Measurements from ENCODE around the gene SLFN12L.
"Not testable (repeated sequence)": the region's sequence is repeated elsewhere in the genome, so short reads cannot be mapped to it uniquely, and the experiment has no call there.

The SLFN12L gene

DNA sequence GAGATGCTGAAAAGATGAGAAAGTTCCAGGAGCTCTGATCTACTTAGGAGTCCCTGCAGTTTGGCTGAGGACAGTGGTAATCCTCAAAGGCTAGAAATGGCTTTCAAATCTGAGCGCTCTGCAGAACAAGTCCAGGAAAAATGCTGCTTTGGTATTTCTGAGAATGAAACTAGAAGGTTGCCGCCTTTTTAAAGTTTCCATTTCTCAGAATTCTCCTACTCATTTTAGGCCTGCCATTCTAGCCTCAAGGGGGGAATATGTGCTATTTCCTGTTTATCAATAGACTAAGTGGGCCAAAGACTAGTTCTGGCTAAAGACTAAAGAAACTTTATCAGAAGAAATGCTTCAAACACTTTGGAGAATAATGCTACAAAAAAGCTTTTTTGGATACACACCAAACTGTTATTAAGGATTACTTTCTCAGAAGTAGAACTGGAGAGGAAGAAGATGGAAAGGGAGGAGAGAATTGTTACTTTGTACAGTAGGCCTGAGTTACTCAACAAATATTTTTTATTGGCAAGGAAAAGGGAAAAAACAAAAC, at the start of gene SLFN12L:
SLFN12L (minus strand) TSS at position 78 of the 541 bp plus-strand sequence. CDS start 15,314 bp downstream, outside the sequence.
- DNase-seq: peak in 1 of 2 experiments; percentile 32

DNA sequence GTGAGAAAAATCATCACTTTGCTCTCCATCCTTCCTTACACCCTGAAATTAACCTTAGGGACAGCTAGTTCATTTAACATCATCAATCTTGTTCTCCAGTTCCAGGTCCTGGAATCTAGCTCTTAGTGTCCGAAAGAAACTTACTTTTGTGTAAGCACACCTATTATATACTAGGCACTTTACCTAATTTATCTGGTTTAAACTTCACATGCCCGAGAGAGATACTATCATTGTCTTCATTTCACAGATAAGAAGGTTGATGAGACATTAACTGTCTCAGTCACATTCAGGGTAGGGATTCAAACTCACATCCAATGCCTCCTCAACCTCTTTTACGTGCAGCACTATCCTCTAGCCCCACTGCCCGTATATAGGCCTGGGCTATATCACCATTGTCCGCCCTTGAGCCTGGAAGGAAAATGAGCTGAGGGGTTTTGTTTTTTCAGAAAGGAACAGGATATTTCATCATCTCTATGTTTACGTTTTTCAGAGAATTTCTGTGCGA, 49.1 kb upstream of the SLFN12L start:
- peak in 1 of 2 experiments; percentile 16 for DNase-seq

DNA sequence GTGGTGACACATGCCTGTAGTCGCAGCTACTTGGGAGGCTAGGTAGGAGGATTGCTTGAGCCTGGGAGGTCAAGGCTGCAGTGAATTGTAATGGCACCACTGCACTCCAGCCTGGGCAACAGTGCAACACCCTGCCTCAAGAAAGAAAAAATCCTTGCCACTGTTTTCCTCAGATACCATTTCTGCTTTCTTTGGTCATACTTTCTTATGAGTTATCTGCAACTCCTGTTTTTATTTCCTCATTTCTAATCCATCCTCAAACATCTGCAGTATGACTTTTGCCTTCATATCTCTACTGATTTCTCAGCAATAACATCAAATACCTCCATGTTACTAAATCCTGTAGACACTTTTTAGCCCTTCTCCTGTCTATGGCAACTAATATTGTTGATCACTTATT, 46.6 kb upstream of the SLFN12L start:
- no peak for DNase-seq

DNA sequence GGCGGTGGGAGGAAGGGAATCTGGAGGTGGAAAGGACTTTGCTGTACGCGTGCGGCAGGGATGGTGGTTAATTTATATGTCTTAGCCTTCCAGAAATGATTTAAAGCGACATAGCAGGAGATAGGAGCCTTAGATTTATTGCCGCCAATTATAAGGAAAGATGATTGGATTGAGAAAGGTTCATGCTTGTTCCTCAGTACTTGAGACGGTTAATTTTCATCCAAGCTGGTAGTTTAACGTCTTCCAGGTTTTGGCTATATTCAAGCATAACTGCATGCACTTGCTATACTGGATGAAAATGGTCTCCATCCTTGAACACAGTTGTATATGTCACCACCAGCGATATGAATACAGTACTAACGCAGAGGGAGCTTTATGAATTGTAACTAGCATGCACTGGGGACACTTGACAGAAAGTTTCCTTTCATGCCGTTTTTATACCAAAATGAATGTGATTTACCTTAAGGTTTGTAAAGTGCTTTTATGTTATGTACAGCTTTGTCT, 41.5 kb upstream of the SLFN12L start:
- DNase-seq: no peak

DNA sequence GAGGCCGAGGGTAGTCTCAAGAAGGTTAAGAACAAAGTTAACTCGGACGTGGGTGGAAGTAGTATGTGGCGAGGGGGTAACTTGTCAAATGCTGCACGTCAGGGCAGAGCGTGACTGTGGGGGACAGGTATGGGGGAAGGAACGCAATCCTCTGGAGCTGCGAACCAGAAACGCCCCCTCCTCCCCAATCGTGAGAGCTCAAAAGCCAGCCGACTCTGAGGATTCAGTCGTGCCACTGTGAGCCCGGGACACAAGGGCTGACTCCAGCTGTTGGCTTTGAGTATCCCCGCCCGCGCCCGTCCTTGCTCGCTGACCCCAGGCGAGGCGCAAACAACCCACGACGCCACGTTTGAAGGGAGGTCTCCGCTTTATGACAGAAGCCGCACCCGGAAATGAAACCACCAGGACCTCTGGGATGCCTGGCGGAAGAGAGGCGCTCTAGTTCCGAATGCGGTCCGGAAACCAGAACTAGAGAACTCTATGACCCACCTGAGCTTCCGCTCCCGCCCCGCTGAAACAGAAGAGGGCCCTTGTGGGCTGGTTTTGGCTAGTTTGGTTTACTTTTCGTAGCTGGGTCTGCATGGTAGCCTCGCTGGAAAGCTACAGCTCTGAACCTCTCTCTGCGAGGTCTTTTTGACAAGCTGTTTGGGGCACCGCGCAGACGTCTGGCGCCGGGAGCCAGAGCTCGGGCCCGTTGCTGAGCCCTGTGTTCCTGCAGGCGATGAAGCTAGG, 40.9 kb upstream of the SLFN12L start, which contains the start of gene PEX12:
PEX12 (minus strand) TSS at position 375 of the 732 bp plus-strand sequence. CDS start 550 bp downstream, outside the sequence.
- peak; percentile 83 to 87 for DNase-seq

DNA sequence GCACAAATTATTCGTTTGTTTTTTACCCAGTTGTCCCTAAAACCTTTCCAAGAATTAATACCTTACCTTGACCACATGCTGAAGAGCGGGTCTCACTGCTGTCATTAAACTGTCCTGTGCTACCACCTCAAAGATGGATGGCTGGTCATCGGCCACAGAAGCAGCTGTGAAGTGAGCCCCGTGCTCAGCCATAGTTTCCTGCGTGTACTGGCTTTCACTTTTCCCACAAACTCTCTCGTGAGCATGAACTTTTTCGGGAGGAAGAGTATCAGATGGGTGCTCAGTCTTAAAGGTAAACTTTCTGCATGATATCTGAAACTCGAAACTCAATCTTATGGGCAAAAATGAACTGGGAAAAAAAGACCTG, 40.3 kb upstream of the SLFN12L start:
- no peak for DNase-seq

DNA sequence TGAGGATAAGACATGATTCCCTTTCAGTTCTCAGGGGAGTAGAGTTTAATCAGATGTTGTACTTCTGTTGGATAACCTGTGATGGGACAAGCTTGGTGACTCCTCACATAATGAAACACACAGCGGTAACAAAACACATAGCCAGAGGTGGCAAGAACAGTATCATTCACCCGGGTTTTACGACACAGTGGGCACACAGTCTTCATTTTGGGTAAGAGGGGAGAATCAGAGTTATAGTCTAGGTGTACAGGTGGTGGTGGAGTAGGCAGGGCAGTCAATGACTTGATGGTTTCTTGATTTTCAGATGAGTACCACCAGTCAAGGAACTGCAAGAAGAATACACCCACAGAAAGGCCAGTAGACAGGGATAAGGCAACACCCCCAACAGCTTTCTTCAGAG, 38.3 kb upstream of the SLFN12L start:
- no peak for DNase-seq

DNA sequence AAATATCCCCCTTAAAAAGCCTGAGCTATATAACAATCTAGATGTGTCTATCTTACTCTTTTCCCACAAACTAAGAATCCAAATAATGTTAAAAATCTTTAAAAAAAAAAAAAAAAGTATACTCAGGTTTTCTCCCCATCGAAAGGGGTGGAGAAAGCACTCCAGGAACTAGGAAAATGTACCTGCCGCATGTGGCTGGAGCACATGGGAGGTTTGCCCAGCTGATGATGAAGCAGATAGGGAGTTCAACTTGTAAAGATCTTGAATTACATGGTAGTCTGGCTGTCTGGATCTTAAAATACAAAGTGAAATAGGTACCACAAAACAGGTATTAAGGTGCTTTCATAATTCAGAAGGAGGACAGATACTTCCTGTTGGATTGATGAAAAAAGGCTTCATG, 31.9 kb upstream of the SLFN12L start:
- DNase-seq: no peak

DNA sequence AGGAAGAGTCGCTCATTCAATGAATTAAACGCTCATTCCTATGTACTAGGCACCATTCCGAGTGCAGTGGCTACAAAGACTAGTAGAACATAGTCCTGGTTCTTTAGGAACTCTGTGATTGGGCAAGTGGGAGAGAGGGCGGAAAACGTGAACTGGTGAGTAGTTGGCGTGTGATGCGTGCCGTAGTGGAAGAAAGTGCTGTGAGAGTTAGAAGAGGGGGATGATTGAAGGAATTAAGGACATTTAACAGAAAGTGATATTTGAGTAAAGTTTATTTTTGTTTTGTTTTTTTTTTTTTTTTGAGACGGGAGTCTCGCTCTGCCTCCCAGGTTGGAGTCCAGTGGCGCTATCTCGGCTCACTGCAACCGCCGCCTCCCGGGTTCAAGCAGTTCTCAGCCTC, 31.1 kb upstream of the SLFN12L start:
- peak; percentile 56 to 71 for DNase-seq

DNA sequence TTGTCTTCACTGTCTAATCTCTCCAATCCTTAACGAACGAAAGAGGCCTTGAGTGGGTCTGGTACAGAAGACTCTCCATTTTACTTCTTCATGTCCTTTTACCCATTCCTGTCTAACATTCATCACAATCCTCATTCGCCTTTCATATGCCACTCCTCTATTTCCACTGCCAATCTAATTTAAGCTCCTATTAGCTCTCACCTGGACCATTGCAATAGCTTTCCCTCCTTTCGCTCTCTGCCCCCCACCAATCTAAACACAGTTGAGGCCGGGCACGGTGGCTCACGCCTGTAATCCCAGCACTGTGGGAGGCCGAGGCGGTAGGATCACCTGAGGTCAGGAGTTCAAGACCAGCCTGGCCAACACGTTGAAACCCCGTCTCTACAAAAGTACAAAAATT, 29.5 kb upstream of the SLFN12L start:
- DNase-seq: no peak

DNA sequence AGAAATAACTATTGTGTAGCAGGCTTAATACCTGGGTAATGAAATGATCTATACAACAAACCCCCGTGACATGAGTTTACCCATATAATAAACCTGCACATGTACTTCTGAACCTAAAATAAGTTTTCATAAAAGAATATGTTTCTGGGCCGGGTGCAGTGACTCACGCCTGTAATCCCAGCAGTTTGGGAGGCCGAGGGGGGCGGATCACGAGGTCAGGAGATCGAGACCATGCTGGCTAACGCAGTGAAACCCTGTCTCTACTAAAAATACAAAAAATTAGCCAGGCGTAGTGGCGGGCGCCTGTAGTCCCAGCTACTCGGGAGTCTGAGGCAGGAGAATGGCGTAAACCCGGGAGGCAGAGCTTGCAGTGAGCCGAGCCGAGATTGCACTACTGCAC, 25.7 kb upstream of the SLFN12L start:
- DNase-seq: not testable (repeated sequence)

DNA sequence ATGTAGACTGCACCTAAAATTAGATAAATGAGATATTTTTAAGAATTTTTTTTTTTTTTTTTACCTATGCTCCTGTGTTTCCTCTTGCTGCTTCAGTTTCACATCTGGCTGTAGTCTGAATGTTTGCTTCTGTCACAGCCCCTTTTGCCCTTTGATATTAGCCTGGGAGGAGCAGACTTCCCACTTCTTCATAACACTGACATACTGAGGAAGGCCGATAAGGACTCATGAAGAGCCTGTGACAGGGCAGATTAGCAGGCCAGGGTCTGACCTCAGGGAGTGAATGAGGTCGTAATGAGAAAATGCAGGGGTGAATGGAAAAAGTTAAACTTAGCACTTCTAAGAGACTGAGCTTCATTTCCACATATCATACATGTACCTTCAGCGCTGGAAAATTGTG, 23.2 kb upstream of the SLFN12L start, which contains the start of gene SLFN14:
SLFN14 (minus strand) TSS at position 117 of the 400 bp plus-strand sequence. CDS start 2,757 bp downstream, outside the sequence.
- DNase-seq: no peak

DNA sequence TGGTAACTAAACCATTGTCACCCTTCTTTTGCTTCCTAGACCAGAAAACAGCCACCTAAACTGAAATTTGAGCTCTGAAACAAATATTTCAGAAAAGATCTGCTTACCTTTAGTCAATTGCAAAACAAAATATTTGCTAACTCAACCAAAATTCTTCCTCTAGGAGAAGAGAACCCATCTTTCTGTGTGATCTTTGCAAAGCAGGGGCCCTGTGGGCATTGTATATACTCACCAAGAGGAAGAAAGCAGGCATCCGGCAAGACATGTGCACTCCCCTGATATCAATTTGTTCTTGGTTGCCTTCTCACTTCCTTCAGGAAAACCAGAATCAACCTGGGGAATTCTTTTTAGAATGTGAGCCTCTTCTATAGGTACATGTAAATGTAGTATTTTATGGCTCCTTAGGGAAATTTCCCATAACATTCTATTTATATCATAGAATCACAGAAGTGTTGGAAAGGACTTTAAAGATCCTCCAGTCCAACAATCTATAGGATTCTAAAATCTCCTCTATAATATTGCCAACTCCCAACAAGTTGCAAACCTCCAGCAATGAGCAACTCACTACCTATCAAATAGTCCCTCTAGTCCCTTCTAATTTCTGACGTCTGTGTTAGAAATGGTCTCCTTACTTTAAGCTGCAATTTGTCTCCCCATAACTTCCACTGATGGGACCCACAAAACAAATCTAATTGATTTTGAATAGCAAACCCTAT, 22.2 kb upstream of the SLFN12L start:
- no peak for DNase-seq

DNA sequence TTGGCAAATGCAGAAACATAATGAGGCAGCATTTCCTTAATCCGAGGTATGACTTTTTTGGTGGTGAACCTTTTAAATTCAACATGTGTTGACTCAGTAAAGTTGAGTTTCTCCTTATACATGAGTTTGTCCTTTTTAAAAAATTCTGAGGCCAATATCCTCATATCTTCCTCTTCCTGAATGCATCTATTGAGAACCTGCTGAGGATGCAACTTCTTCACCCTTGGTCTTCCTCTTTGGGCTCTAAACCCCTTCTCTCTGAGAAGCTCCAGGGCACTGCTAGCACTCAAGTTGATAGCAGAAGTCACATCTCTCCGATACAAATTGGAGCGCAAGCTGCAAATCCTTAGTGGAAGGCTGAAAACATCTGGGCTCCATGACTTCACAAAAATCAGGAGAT, 19.9 kb upstream of the SLFN12L start:
- DNase-seq: no peak

DNA sequence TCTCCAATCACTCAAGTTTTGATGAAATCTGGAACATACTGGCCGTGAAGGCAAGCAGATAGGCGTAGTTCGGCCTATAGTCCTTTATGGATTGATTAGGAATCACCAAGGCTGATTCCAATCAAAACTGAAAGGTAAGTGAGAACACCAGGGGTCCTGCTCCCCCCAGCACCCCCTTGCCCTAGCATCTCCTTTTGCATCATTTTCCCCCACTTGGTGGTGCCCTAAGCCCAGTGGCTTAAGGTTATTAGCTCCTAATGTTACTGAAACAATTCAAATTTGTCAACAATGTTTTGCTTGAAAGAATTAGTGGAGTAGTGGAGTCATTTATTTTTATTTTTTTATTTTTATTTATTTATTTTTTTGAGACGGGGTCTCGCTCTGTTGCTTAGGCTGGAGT, 18.2 kb upstream of the SLFN12L start:
- no peak for DNase-seq

DNA sequence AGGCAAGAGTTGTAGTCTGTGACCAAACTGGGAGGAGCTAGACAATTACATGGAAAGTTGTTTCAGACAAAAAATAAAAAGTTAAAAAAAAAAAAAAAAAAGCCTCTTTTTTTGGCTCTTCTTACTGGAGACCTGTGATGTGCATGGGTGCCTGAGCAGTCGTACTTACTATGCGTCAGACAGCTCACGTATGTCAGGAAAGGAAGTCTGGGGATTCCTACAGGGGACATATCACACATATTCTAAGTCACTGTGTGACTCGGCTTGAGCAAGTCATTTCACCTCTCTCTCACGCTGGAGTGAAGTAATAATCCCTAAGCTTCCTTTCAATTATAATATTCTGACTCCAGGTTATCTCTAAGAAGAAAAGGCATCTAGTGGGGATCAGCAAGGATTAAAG, 17.2 kb upstream of the SLFN12L start:
- DNase-seq: no peak

DNA sequence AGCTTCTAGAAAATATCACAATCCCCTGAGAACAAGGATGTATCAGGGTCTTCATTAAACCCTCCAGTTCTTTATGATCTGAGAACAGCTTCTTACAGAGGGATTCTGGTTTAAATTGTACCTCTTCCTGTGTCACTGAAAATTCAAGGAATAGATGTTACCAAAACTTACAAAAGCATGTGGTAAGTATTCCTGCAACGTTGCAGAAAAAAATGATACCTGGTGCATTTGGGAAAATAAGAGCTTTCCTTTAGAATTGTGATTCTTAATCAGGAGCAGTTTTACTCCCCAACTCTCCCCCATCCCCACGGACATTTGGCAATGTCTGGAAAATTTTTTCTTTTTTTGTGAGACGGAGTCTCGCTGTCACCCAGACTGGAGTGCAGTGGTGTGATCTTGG, 15.8 kb upstream of the SLFN12L start:
- no peak for DNase-seq

DNA sequence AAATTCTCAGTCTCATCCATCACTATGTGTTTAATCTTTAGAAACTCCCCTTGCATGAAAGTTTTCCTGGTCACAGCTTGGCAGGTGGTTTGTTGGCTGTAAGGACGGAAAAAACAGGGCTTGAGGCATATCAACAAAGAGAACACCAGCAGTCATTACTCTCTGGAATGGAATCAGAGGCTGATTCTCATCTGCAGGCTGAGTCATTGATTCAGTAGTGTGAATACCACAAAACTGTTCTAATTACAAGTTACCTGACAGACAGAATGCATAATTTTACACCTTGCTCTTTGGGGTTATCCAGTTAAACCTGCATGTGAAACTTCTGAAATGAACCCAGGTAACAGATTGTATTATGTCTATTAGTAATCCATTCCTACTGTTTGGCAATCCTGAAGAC, 11.5 kb upstream of the SLFN12L start:
- DNase-seq: no peak

DNA sequence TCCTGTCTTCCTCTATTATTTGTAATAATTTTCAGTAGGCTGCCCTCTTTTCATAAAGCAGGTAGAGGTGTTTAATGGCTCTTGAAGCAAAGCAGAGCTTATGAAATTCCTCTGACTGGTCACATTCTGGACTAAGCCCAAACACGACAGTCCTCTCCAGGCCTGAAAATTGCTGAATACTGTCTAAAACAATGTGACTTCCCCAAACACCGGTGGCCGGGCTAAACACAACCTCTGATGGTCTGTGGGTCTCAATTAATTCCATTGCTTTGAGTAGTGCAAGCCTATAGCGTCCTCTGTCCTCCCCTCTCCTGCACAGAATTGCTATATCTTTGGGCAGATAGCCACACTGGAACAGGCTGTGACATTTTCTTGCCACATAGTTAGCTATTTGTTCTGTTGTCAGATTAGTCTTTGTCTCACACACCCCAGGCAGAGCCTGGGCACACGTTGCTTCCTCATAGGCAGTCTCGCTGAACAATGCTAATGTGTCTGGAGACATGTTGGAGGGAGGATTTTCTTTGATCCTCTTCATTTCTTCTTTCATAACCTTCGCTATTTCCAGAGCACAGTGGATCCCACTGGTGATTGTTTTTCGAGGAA, 10.8 kb upstream of the SLFN12L start:
- no peak for DNase-seq

DNA sequence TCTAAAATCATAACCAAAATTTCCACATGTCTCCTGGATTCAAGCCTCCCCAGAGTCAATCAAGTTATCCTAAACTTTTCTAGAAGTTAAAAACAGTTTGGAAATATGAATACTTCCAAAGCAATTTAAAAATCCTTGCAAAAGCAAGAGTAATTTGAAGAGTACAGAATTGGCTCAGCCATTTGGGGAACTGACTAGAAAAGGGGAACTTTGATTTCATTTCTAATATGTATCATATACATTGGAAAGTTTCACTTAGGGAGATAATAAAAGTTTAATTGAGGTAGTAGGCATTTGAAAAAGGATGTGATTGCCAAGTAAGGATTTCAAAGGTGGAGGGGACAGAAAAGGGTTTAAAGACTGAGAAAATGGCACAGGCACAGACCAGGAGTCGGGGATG, 9.0 kb upstream of the SLFN12L start:
- no peak for DNase-seq

DNA sequence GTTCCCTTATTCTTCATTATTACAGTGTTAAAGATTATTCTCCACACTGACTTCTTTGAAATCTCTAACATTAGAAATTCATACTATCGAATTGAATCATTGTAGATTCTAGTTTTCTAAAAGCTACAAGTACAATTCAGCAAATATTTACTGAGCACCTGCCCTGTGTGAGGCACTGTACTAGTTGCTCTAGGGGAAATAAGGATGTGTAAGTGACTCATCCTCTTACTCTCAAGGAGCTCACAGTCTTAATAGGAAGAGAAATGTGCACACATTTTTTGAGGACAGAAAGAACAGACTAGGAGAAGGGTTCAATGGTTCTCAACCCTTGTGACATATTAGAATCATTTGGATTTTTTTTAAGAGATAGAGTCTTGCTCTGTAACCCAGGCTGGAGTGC, 7.7 kb upstream of the SLFN12L start:
- DNase-seq: no peak

DNA sequence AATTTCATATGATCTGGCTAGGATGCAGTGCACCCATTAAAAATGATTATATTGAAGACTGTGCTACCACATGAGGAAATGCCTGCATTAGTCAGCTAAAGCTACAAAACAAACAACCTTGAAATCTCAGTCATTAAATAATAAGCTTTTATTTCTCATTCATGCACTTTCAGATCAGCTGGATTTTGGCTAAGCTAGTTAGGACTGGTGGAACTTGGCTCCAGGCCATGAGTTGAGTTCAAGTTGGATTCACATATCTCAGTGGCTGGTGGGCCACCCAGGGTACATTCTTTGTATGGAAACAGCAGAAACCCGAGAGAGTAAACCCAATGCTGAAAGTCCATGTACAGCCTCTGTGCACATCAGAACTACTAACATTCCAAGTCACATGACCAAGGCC, 6.4 kb upstream of the SLFN12L start:
- no peak for DNase-seq

DNA sequence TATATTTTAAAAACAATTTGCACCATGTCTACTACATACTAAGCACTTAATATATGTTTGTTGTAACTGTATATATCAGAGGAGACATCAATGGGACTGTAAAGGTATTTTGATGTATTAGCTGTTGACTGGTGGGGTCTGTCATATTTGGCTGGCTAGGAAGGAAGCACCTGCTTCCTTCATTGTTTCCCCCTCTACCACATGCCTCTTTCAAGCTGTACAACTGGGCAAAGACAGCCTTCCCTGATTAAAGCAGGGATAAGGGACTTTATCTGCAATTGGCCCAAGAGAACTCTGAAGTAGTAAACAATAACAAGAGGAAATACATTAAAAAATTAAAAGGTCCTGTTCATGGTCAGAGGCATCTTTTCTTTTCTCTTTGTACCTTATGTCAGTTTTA, 5.5 kb upstream of the SLFN12L start:
- no peak for DNase-seq
